Measurements from ENCODE around the gene ARF1. TPM values are rescaled to one million over a fixed set of nuclear protein-coding genes. Genes with fewer than 3 reads are reported as not detected.

Gene ARF1
- total and polyA plus RNA-seq, 2 of the 13 experiments (the other 11 are each of a cell fraction or from before 2014, with no cell fraction given): 186 to 327 TPM

DNA sequence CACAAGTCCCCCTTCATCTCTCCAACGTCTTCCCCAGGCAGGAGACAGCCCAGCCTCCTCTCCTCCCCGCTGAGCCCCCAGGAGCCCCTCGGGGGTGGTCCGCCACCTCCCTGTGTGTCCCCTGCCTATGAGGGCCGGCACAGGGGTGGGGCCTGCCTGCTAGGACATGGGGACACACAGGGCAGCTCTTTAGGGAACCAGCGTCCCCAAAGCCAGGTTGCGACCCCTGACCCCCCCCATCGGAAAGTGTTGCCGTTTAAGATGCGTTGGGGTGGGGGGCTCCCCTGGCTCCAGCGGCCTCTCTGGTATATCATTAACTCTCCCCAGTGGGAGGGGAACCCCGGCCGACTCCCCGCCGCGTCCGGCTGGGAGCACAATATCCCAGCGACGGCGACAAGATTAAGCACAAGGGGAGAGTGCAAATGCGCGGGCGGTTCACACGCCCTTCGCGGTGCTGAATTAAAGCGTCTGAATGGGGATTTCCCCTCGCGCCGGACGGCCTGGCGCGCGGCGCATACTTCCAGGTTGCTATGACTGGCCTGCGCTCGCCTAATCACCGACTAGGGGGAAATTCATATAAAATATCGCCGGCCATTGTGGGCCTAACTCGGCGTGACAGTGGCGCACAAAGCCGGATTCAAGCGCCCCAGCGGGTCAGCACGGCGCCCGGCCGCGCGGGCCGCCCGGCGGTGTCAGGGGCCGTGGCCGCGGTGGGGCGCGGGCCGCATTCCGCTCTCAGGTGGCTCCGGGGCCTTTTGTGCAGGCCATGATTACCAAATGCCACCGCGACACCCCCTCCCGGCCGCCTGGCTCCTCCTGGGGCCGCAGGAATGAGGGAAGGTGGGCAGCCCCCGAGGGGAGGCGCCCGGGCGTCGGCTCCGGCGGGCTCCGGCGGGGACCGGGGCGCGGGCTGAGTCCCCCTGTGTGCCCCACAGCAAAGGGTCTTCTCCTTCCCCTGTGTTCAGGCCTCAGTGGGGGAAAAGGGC lies 44.8 kb upstream of the ARF1 start:
- no peak for DNase-seq (ENCODE audit: low spot score)

DNA sequence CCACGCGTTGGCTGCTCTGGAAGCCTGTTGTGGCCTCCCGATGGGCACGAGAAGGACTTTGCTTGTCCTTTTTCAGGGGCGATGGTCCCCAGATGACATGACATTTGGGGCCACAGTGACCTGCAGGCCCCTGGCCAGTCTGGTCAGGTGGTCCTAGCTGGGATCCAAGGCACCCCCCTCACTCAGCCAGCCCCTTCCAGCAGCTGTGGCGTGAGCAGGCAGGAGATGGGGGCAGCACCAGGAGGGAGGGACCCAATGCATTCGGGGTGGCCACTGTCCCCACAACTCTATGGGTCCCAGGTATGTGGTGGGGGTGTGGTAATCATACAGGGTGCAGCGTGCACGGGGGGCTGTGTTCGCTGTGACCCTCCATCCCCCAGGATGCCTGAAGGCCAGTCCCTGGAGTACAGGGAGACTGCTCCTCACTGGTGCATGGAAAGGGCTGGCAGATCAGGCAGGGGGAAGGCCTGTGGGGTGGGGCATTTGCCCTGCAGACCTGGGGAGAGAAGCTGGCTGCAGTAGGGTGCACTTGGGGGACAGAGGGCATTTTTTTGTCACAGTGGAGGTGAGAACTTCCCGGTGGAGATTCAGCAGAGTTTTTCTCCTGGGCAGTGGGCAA lies 44.0 kb upstream of the ARF1 start:
- peaks cover 3 to 46% of the 10 kb centered on the region in 2 experiments; a peak in 4 of 5 replicates for H3K27me3 ChIP-seq (ENCODE audit: control insufficient read depth in 1 of 2, insufficient read depth in 2 of 2, low read length in 2 of 2)
- CTCF ChIA-PET (ENCODE audit: low intra/inter-chr PET ratio, low total read pairs): no interaction called here
- no peak overlapping the region for H2AFZ ChIP-seq (ENCODE audit: low read length)
- no peaks in the 10 kb centered on the region for H3K9me3 ChIP-seq (ENCODE audit: low read length)
- POLR2A ChIA-PET: no interaction called here
- no peak overlapping the region for H3K27ac ChIP-seq (ENCODE audit: extremely low read length, insufficient read depth, low read length)
- BruUV-seq (replicated peaks): no TSS peak
- intact Hi-C loops (cut with micrococcal nuclease; ENCODE audit: unreplicated experiment) (no loop called here), in situ Hi-C loops (cut with HindIII; ENCODE audit: extremely low pct_ligation_motif_present, low pct_unique_long_range_greater_than_20kb) (no loop called here)
- ATAC-seq (no peak), FAIRE-seq (no peak), DNase-seq (ENCODE audit: low spot score) (no peak)
- no peak overlapping the region for H3K9ac ChIP-seq (ENCODE audit: insufficient read depth, low read depth, low read length)
- no peak overlapping the region for H3K4me3 ChIP-seq (replicated peaks in 1 of 3; ENCODE audit: insufficient read depth in 1 of 3, low read depth in 2 of 3, low read length in 3 of 3)
- H3K4me2 ChIP-seq (ENCODE audit: low read depth, low read length): no peak overlapping the region
- no peaks in the 10 kb centered on the region for H3K79me2 ChIP-seq (ENCODE audit: insufficient read depth, low read length)
- H4K20me1 ChIP-seq (ENCODE audit: insufficient read depth, low read length): no peaks in the 10 kb centered on the region
- WGBS (ENCODE audit: low lambda C conversion rate): 80% methylated on average over 1 of the region's 11 CpGs
- H3K36me3 ChIP-seq (replicated peaks in 1 of 2; ENCODE audit: control insufficient read depth in 1 of 2, insufficient read depth in 2 of 2, low read length in 2 of 2): no peaks in the 10 kb centered on the region
- H3K4me1 ChIP-seq (ENCODE audit: insufficient read depth, low read length): no peaks in the 10 kb centered on the region
- TF ChIP-seq IKZF4 (CRISPR knock-in tag; IDR thresholded peaks at IDR 0.05; ENCODE audit: borderline replicate concordance, low read depth, not compliant biosample characterization) (no peak), PHB2 (IDR thresholded peaks at IDR 0.05; ENCODE audit: partially characterized antibody) (no peak), KDM5B (CRISPR knock-in tag; IDR thresholded peaks at IDR 0.05; ENCODE audit: borderline replicate concordance) (no peak), REL (CRISPR knock-in tag; conservative IDR thresholded peaks at IDR 0.05) (no peak), ZKSCAN8 (CRISPR knock-in tag; IDR thresholded peaks at IDR 0.05; ENCODE audit: borderline replicate concordance) (no peak), ZNF382 (CRISPR knock-in tag; IDR thresholded peaks at IDR 0.05; ENCODE audit: borderline replicate concordance) (no peak), ATF7 (IDR thresholded peaks at IDR 0.05) (no peak), ATF7 (CRISPR knock-in tag; IDR thresholded peaks at IDR 0.05) (no peak)
- TF ChIP-seq, protein P1, sequence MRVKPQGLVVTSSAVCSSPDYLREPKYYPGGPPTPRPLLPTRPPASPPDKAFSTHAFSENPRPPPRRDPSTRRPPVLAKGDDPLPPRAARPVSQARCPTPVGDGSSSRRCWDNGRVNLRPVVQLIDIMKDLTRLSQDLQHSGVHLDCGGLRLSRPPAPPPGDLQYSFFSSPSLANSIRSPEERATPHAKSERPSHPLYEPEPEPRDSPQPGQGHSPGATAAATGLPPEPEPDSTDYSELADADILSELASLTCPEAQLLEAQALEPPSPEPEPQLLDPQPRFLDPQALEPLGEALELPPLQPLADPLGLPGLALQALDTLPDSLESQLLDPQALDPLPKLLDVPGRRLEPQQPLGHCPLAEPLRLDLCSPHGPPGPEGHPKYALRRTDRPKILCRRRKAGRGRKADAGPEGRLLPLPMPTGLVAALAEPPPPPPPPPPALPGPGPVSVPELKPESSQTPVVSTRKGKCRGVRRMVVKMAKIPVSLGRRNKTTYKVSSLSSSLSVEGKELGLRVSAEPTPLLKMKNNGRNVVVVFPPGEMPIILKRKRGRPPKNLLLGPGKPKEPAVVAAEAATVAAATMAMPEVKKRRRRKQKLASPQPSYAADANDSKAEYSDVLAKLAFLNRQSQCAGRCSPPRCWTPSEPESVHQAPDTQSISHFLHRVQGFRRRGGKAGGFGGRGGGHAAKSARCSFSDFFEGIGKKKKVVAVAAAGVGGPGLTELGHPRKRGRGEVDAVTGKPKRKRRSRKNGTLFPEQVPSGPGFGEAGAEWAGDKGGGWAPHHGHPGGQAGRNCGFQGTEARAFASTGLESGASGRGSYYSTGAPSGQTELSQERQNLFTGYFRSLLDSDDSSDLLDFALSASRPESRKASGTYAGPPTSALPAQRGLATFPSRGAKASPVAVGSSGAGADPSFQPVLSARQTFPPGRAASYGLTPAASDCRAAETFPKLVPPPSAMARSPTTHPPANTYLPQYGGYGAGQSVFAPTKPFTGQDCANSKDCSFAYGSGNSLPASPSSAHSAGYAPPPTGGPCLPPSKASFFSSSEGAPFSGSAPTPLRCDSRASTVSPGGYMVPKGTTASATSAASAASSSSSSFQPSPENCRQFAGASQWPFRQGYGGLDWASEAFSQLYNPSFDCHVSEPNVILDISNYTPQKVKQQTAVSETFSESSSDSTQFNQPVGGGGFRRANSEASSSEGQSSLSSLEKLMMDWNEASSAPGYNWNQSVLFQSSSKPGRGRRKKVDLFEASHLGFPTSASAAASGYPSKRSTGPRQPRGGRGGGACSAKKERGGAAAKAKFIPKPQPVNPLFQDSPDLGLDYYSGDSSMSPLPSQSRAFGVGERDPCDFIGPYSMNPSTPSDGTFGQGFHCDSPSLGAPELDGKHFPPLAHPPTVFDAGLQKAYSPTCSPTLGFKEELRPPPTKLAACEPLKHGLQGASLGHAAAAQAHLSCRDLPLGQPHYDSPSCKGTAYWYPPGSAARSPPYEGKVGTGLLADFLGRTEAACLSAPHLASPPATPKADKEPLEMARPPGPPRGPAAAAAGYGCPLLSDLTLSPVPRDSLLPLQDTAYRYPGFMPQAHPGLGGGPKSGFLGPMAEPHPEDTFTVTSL (CRISPR knock-in tag; IDR thresholded peaks at IDR 0.05; ENCODE audit: borderline replicate concordance): no peak

More for the DNA sequence above, 44.8 kb upstream of the ARF1 start:
- 31% methylated on average over 32 of the region's 80 CpGs for WGBS (ENCODE audit: low lambda C conversion rate)
- CTCF ChIA-PET (ENCODE audit: low intra/inter-chr PET ratio, low total read pairs): no interaction called here
- no peak overlapping the region for H2AFZ ChIP-seq (ENCODE audit: low read length)
- POLR2A ChIA-PET: no interaction called here
- TF ChIP-seq MEIS2 (CRISPR knock-in tag; IDR thresholded peaks at IDR 0.05): no peak
- TF ChIP-seq ZNF563 (CRISPR knock-in tag; IDR thresholded peaks at IDR 0.05): no peak
- TF ChIP-seq NFRKB (IDR thresholded peaks at IDR 0.05): no peak
- no peak for TF ChIP-seq MAFF (IDR thresholded peaks at IDR 0.05; ENCODE audit: low read depth, low read length)
- no TSS peak for BruUV-seq (replicated peaks)
- H3K9me3 ChIP-seq (ENCODE audit: low read length): no peaks in the 10 kb centered on the region
- H3K4me3 ChIP-seq (replicated peaks in 1 of 3; ENCODE audit: insufficient read depth in 1 of 3, low read depth in 2 of 3, low read length in 3 of 3): 0 out of 6 replicates have a peak overlapping the region, but pooled peaks of 1 of the 3 experiments have one; percentile 10
- H3K27ac ChIP-seq (ENCODE audit: extremely low read length, insufficient read depth, low read length): no peak overlapping the region
- peaks cover 3 to 46% of the 10 kb centered on the region in 2 experiments; a peak in 4 of 5 replicates for H3K27me3 ChIP-seq (ENCODE audit: control insufficient read depth in 1 of 2, insufficient read depth in 2 of 2, low read length in 2 of 2)
- H3K4me2 ChIP-seq (ENCODE audit: low read depth, low read length): peak overlapping the region; percentile 27; the same call in 1 of the 2 replicates
- in situ Hi-C loops (cut with HindIII; ENCODE audit: extremely low pct_ligation_motif_present, low pct_unique_long_range_greater_than_20kb) (no loop called here), intact Hi-C loops (cut with micrococcal nuclease; ENCODE audit: unreplicated experiment) (no loop called here)
- H3K4me1 ChIP-seq (ENCODE audit: insufficient read depth, low read length): no peaks in the 10 kb centered on the region
- no peaks in the 10 kb centered on the region for H3K36me3 ChIP-seq (replicated peaks in 1 of 2; ENCODE audit: control insufficient read depth in 1 of 2, insufficient read depth in 2 of 2, low read length in 2 of 2)
- H3K9ac ChIP-seq (ENCODE audit: insufficient read depth, low read depth, low read length): no peak overlapping the region
- no peaks in the 10 kb centered on the region for H3K79me2 ChIP-seq (ENCODE audit: insufficient read depth, low read length)
- no peak for FAIRE-seq
- no peaks in the 10 kb centered on the region for H4K20me1 ChIP-seq (ENCODE audit: insufficient read depth, low read length)
- no peak; the same call in 1 of the 3 replicates for ATAC-seq
